HG03575 (cell line): ENCODE results near the gene DGCR2.
"Not testable (repeated sequence)": the region's sequence is repeated elsewhere in the genome, so short reads cannot be mapped to it uniquely, and the experiment has no call there.

ENCODE experiments used
- ATAC-seq: cut with Tn5 transposase; IDR thresholded peaks from one replicate; pipeline ENCODE4 v1.9.1; 2021; ENCODE audit not compliant: unreplicated experiment, insufficient number of reproducible peaks, low FRiP score; ENCODE audit errors: extremely low read depth

The DGCR2 gene

DNA sequence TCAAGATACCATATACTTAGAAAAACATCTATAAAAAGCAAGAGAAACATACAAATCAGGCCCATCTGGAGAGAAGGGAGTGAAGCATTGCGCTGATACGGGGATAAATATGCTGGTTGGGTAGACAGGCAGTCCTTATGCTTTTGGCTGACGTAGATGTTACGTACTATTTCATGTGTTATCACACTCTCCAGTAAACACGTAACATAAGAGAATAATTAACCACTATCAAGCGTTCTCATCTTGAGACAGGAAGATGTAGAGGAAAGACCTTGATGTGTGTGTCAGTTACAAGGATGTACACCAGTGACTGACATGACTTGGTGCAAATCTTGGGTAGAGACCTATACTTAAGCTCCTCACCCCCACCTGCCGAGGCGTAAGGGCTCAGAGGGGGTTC, 99.5 kb downstream of the DGCR2 start:
- ATAC-seq = no peak

DNA sequence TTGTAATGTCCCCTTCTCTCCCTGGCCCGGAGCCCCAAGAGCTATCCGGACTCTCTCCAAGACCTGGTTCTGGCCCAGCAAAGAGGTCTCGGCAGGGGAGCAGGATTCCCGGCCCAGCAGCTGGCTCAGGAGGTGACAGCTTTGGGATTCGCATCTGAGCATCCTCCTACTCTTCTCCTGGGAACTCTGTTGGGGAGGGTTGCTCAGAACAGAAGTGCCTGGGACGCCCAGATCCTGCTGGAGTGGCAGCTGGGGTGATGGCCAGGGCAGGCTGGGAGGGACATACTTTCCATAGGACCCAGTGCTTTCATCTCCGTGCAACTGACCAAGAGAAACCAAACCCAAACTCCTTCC, 102.6 kb downstream of the DGCR2 start:
- ATAC-seq = no peak

DNA sequence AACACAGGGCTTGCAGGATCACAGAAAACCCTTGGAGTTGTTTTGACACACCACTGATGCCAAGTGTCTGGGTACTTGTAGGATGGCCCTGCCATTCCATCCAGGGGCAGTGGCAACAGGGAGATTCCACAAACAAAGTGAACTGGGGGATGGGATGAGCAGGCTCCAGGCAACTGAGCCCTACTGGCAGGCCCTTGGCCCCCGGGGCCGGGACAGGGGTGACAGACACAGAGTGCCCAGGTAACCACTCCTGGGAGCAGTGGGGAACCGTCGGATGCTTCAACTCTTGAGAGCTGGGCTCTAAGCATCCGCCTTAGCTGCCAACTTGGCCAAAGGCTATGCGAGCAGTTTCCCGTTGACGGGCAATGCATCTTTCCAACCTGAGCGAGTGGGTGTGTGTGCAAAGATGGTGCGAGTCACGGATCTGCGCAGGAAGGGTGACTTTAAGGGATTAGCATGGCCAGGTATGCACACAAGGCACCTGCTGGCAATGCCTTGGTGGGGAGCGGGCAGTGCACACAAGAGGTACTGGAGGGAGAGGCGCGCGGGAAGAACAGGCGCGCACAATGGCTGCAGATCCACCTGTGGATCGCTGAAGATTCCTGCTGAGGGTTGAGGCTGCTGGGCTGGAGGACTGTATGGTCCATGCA, 103.1 kb downstream of the DGCR2 start:
- ATAC-seq = no peak

DNA sequence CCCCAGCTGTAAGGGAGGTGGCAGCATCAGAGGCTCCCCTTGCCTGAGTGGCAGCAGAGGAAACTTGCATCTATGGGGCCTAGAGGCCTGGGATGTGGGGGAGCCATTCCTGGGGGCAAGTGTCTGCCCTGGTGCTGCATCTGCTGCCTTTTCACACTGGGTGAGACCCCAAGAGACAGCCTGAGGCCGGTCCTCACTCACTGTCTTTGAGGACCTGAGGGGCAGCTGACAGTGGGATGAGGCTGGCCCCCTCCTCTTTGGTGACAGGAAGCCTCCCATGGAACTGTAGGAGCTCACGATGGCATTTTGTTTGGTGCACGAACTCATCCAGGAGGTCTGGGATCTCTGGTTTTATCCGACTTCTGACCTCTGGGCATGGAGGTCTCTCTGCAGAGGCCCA, 104.0 kb downstream of the DGCR2 start:
- no peak for ATAC-seq

DNA sequence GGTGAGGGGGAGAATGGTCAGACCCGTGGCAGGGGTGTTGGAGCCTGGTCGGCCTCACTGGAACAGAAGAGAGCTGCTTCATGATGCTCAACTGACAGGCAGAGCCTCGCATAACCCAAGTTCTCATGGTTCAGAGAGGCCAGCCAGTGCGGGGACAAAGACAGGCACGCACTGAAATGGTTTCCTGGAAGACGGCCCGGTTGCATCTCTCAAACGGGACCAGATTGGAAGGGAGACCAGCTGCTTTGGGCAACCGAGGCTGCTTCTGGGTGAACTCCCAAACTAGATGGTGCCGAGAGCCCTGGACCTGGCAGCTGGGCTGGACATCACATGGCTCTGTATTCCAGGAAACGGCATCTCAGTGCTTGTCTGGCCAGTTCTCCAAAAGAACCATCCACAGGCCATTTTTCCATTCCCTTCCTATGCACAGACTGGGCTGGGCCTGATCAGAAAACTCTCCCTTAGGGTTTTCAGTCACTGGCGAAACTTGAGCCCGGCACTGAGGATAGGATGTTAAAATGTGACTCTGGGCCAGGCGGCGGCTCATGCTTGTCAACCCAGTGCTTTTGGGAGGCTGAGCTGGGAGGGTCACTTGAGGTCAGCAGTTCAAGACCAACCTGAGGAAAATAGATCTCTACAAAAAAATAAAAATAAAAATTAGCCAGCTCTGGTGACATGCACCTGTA, 106.0 kb downstream of the DGCR2 start:
- no peak for ATAC-seq

DNA sequence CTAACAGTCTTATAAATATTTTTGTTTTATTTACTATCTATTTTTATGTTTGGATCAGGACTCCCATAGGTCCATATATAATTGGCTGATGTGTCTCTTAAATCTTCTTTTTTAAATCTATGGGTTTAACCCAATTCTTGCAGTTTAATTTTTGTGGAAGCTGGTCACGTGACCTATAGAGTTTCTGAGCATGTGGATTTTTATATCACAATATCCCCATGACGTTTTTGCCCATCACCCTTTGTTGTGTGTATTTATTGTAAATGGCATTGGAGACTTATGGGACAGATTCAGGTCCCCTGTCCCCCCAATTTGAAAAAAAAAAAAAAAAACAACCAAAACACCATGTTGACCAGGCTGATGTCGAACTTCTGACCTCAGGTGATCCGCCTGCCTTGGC, 107.3 kb downstream of the DGCR2 start:
- ATAC-seq = no peak

DNA sequence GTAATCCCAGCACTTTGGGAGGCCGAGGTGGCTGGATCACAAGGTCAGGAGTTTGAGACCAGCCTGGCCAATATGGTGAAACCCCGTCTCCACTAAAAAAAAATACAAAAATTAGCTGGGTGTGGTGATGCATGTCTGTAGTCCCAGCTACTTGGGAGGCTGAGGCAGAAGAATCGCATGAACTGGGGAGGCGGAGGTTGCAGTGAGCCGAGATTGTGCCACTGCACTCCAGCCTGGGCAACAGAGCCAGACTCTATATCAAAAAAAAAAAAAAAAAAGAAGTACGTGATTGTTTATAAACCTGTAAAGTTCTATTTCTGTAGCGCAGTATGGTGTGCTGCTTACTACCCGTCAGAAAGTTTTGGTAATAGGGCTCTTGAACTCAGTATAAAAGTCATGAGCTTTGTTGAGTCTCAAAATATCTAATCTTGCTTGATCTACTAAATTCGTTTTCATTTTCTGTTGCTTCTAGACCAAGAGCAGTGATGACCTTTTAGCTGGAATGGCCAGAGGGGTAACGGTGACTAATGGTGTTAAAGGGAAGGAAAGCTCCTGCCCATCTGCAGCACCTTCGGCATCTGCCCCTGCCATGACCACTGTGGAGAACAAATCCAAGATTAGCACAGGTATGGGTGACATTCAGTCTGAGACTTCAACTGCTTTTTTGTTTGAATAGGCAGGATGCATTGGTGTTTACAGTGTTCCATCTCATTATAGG, 108.2 kb downstream of the DGCR2 start:
- not testable (repeated sequence) for ATAC-seq

DNA sequence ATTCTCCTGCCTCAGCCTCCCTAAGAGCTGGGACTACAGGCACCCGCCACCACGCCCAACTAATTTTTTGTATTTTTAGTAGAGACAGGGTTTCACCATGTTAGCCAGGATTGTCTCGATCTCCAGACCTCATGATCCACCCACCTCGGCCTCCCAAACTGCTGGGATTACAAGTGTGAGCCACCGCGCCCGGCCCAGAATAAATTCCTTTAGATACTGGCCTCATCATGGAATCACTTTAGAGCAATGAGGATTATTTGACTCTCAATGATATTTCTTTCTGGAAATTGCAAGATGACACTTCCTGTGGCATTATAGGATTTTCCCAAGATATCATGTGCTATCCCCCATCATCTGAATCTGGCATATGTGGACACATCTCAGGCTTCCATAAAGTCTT, 108.8 kb downstream of the DGCR2 start:
- not testable (repeated sequence) for ATAC-seq

DNA sequence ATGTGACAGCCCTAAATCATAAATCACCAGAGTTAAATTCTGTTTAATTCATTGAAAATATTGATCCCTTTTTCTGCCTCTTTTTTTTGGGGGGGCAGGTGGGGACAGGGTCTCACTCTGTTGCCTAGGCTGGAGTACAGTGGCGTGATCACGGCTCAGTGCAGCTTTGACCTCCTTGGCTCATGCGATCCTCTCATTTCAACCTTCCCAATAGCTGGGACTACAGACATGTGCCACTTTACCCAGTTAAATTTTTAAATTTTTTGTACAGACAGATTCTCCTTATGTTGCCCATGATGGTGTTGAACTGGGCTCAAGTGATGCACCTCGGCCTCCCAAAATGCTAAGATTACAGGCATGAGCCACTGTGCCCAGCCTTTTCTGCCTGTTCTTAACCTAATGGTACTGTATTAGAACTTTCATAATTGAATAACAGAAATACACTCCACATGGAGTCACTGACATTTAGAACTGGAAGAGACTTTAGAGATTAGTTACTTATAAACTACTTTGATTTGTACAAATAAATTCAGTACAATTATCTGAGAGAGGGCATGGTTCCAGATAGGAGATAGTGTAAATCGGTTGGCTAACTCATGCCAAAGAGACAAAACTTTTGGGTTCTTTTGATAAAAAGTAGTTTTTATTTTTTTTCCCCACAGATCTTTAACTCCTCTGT, 109.8 kb downstream of the DGCR2 start:
- no peak for ATAC-seq

DNA sequence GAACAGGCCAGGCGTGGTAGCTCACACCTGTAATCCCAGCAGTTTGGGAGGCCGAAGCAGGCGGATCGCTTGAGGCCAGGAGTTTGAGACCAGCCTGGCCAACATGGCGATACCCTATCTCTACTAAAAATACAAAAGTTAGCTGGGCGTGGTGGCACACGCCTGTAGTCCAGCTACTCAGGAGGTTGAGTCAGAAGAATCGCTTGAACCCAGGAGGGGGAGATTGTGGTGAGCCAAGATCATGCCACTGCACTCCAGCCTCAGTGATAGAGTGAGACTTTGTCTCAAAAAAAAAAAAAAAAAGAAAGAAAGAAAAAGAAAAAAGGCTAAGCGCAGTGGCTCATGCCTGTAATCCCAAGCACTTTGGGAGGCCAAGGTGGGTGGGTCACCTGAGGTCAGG, 110.6 kb downstream of the DGCR2 start:
- not testable (repeated sequence) for ATAC-seq

DNA sequence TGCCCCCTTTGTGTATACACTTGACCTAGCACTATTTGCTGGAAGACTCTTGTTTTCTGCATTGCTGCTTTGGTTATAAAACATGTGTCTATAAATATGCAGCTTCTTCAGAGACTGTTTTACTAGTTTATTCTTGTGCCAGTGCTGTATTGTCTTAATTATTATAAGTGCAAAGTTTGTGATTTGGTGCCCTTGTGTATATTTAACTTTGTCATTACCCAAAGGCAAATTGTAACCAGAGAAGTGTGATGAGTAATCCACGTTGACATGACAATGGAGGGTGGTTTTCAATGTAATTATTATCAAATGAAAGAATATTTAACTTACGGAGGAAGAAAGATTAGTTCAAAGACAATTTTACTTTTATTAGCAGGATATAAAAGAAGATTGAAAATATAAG, 111.1 kb downstream of the DGCR2 start:
- no peak for ATAC-seq

DNA sequence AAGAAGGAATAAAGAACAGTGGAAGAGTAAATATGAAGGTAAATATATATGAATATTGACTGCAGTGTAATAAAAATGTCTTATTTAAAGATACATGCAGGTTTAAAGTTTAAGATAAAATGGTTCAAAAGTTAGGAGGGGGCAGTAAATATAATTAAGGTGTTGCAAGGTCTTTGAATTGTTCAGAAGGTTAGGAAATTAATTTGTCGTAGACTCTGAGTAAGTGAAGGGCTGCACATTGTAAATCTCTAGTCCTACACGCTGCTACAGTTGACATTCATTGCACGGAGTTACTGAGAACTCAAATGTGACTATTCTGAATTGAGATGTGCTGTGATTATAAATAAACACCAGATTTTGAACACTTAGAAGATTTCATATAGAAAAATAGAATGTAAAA, 116.3 kb downstream of the DGCR2 start:
- ATAC-seq = no peak

DNA sequence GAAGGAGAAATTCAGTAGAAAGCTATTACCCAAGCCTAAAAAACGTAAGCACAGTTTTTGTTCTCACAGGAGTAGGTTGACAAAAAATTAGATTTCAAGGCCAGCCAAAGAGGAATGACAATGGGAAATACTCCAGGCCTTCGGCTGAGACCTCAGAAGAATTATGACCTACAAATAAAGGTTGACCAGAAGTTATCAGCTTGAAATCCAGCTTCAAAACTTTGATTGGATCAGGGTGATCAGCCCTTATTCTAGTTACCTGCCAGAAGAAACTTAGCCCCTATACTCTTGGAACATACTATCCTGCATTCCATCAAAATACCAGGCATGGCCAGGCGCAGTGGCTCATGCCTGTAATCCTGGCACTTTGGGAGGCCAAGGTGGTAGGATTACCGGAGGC, 117.7 kb downstream of the DGCR2 start:
- ATAC-seq = no peak

DNA sequence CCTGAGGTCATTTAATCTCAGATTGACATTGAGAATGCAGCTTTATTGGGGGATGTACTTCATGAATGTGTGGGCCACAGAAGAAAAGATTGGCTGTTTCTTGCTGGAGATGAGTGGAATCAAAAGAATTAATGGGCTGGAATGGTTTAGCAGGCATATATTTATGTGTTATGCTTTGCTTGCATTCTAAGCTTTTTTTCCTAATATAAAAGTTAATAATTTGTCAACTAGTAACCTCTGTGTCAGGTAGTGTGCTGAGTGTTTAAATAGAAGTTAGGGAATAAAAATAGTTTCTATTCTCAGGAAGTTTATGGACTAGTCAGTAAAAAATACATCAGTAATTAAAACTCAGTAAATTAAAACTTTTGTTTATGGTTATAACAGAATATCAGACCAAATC, 118.7 kb downstream of the DGCR2 start:
- ATAC-seq = no peak

DNA sequence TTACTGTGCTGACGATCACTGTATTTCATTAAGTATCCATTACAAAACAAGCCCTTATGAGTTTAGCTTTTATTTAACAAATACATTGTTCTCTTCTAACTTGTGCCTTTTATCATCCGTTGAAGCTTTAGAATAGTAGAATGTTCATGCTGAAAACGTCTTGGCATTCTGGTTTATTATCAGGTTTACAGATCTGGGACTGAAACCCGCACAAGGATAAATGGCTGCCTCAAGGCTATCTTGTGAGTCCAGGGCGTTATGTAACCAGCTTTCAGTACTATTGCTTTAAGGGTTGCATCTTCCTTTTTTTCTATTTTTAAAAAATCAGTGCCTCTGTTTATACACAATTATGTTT, 119.6 kb downstream of the DGCR2 start:
- ATAC-seq = no peak

DNA sequence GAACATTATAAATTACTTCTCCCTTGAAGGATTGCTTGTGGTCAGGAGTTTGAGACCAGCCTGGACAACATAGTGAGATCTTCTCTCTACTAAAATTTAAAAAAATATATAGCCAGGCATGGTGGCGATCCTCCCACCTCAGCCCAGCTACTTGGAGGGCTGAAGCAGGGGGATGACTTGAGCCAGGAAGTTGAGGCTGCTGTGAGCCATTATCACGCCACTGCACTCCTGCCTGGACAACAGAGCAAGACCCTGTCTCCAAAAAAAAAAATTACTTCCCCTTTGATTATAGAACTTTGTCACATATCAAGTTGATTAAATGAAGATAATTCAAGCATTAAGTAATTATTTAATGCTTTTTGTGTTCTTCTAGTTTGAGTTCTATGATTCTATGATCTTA, 121.0 kb downstream of the DGCR2 start:
- ATAC-seq = no peak

DNA sequence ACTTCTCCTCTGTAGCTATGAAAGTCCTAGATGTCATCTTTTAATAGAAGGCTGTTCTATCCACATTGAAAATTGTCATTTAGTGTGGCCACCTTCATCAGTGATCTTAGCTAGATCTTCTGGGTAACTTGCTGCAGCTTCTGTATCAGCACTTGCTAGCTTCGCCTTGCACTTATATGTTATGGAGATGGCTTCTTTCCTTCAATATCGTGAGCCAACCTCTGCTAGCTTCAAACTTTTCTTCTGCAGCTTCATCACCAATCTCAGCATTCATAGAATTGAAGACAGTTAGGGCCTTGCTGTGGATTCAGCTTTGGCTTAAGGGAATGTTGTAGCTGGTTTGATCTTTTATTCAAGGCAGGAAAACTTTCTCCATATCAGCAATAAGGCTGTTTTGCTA, 122.1 kb downstream of the DGCR2 start:
- ATAC-seq = not testable (repeated sequence)

DNA sequence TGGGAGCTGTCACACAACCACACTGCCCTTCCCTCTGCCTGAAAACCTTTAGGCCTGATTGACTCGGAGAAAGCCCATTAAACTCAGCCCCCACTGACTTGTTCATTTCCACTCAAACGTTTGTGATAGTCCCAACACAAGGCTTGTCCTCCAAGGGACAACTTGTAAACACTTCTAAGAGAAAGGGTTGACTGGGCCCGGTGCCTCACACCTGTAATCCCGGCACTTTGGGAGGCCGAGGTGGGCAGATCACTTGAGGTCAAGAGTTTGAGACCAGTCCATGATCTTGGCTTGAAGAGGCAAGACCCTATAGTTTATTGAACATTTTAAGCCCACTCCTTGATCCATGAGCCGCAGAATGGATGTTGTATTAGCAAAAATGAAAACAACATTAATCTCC, 122.8 kb downstream of the DGCR2 start:
- no peak for ATAC-seq

DNA sequence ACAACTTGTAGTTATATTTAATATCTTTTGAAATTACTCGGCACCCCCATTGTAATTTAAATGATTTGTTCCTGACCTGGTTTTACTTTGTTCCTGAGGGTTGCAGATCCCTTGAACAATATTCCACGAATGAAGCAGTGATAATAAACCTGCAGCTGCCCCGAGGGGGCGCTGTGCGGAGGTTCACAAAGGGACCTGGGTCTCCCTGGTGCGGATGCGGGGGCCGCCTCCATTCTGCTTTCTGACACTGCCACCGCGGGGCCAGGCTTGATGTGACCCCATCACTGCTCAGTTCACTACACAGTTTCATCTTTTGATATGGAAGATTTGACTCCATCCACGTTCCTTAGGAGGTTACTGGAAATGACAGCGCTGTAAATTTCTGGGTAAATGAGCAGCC, 123.2 kb downstream of the DGCR2 start:
- no peak for ATAC-seq

DNA sequence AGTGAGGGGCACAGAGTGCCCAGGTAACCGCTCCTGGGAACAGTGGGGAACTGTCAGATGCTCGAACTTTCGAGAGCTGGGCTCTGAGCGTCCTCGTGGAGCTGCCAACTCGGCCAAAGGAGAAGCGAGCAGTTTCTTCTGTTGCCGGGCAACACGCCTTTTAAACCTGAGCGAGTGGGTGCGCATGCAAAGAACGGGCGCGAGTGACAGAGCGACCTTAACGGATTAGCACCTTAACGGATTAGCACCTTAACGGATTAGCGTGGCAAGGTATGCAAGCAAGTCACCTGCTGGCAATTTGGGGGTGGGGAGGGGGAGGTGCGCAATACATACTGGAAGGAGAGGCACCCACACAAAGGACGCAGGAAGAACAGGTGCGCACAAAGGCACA, 124.3 kb downstream of the DGCR2 start:
- no peak for ATAC-seq
